PC-9 (cell line): ENCODE results near the gene HTR3D. TPM values are rescaled to one million over a fixed set of nuclear protein-coding genes. Genes with fewer than 3 reads are reported as not detected.

Experiments
- BruUV-seq: library from RNA; stranded (reverse); fragments of 400-500 nt; replicated peaks from 2 replicates; lab custom pipeline; 2021; lab: Mats Ljungman, UMichigan
- CTCF ChIA-PET: fragments of 300-600 bp; sonication (Branson Sonifier 250); formaldehyde crosslinking; loops from one replicate; lab custom pipeline; 2022; ENCODE audit warnings: antibody characterized with exemption; lab: Charles Lee
- POLR2A ChIA-PET: fragments of 300-600 bp; sonication (Branson Sonifier 250); formaldehyde crosslinking; loops from one replicate; lab custom pipeline; 2022; ENCODE audit warnings: antibody characterized with exemption; ENCODE audit not compliant: unreplicated experiment; lab: Charles Lee
- DNase-seq, 2 experiments: peaks; one replicate each; pipeline versions ENCODE4 v3.0.0 to v3.0.0-alpha.2; 2015 to 2022; ENCODE audit warnings: mixed read lengths in 1 of 2
- H2AFZ ChIP-seq: fragments of 200-600 bp; sonication (generic); 2 replicates; pipeline ENCODE4 v1.8.1; 2017; ENCODE audit warnings: antibody characterized with exemption
- H3F3A ChIP-seq: fragments of 200-600 bp; sonication (generic); 2 replicates; pipeline ENCODE4 v1.8.1; 2017; ENCODE audit warnings: antibody characterized with exemption, mild to moderate bottlenecking, low read depth; ENCODE audit not compliant: insufficient read depth
- H3K27ac ChIP-seq: fragments of 200-600 bp; sonication (generic); 2 replicates; pipeline ENCODE4 v1.6.1; 2016; ENCODE audit warnings: mixed run types
- H3K27me3 ChIP-seq: fragments of 200-600 bp; sonication (generic); 2 replicates; pipeline ENCODE4 v1.6.1; 2016; ENCODE audit warnings: low read depth, mixed run types; ENCODE audit not compliant: insufficient read depth
- H3K36me3 ChIP-seq: fragments of 200-600 bp; sonication (generic); 2 replicates; pipeline ENCODE4 v1.6.1; 2016; ENCODE audit warnings: low read depth, mixed run types
- H3K4me1 ChIP-seq: fragments of 200-600 bp; sonication (generic); replicated peaks from 2 replicates; pipeline ENCODE4 v1.6.1; 2016; ENCODE audit warnings: mixed run types; ENCODE audit not compliant: insufficient read depth
- H3K4me2 ChIP-seq: fragments of 200-600 bp; sonication (generic); 2 replicates; pipeline ENCODE4 v1.6.1; 2017; ENCODE audit warnings: mixed run types
- H3K4me3 ChIP-seq: fragments of 200-600 bp; sonication (generic); 2 replicates; pipeline ENCODE4 v1.6.1; 2016; ENCODE audit warnings: mixed run types
- H3K79me2 ChIP-seq: fragments of 200-600 bp; sonication (generic); 2 replicates; pipeline ENCODE4 v1.6.1; 2017; ENCODE audit warnings: low read depth, mixed run types
- H3K9me2 ChIP-seq: fragments of 200-600 bp; sonication (generic); 2 replicates; pipeline ENCODE4 v1.8.1; 2017; ENCODE audit warnings: mild to moderate bottlenecking; ENCODE audit not compliant: insufficient read depth
- H3K9me3 ChIP-seq: fragments of 200-600 bp; sonication (generic); 2 replicates; pipeline ENCODE4 v1.8.1; 2016; ENCODE audit warnings: low read depth; ENCODE audit not compliant: insufficient read depth
- H4K20me1 ChIP-seq: fragments of 200-600 bp; sonication (generic); 2 replicates; pipeline ENCODE4 v1.8.1; 2017; ENCODE audit not compliant: insufficient read depth
- CTCF ChIP-seq: fragments of 200-600 bp; sonication (generic); conservative IDR thresholded peaks from 2 replicates; pipeline ENCODE4 v1.6.1; 2017; ENCODE audit warnings: mixed run types, antibody characterized with exemption, mild to moderate bottlenecking, moderate library complexity
- EZH2 ChIP-seq: fragments of 200-600 bp; sonication (generic); IDR thresholded peaks from 2 replicates; pipeline ENCODE4 v1.8.0; 2017; ENCODE audit warnings: antibody characterized with exemption, low read depth
- intact Hi-C: fragments of 100-400 bp; cut with micrococcal nuclease; formaldehyde crosslinking; loops from one replicate; pipeline ENCODE4 v1.10.0; 2022; ENCODE audit not compliant: unreplicated experiment
- total RNA-seq: library from RNA; stranded (reverse); gene quantifications from 2 replicates; pipeline ENCODE4 v1.2.3, GENCODE V29; 2021

The HTR3D gene
- total RNA-seq, 1 experiment from 2014 or later: not detected

GRCh38 chr3:184082465-184082864 lies 50.9 kb downstream of the HTR3D start:
- Histone ChIP-seq H3K4me1 (peaks cover 4% of the 10 kb centered on the region; the same call in 1 of the 2 replicates), H3K27me3 (no peaks in the 10 kb centered on the region), H4K20me1 (no peaks in the 10 kb centered on the region), H3K4me3 (no peak overlapping the region), H3K9me3 (peaks cover 17% of the 10 kb centered on the region; the same call in 1 of the 2 replicates), H3K79me2 (no peaks in the 10 kb centered on the region), H3K9me2 (no peaks in the 10 kb centered on the region), H3K4me2 (no peak overlapping the region), H3F3A (peaks cover 11% of the 10 kb centered on the region; the same call in 1 of the 2 replicates), H2AFZ (no peak overlapping the region), H3K27ac (no peak overlapping the region), H3K36me3 (no peaks in the 10 kb centered on the region)
- ChIA-PET CTCF (interaction anchor here (0.6 kb wide), 1 partner anchor 138 kb away, joined by 8 read pairs; no protein-coding TSS in a partner anchor), POLR2A (no interaction called here)
- no peak for TF ChIP-seq CTCF
- DNase-seq: no peak
- intact Hi-C loops: no loop called here
- BruUV-seq: no TSS peak

GRCh38 chr3:184085389-184085852 lies 53.9 kb downstream of the HTR3D start:
- CTCF ChIA-PET: interaction anchor here (0.6 kb wide), 1 partner anchor 40 kb away, joined by 3 read pairs; no protein-coding TSS in a partner anchor
- peak in 1 of 2 experiments; percentile 61 for DNase-seq

More at GRCh38 chr3:184085389-184085852, 53.9 kb downstream of the HTR3D start:
- H4K20me1 ChIP-seq: no peaks in the 10 kb centered on the region
- H3K9me3 ChIP-seq: peaks cover 17% of the 10 kb centered on the region; the same call in 1 of the 2 replicates
- H3K36me3 ChIP-seq: no peaks in the 10 kb centered on the region
- intact Hi-C loops: no loop called here
- TF ChIP-seq CTCF: no peak
- no peak for TF ChIP-seq EZH2
- H3K27ac ChIP-seq: no peak overlapping the region
- H3F3A ChIP-seq: peaks cover 5% of the 10 kb centered on the region; the same call in 1 of the 2 replicates
- H3K4me3 ChIP-seq: no peak overlapping the region
- no peaks in the 10 kb centered on the region for H3K27me3 ChIP-seq
- no peaks in the 10 kb centered on the region for H3K79me2 ChIP-seq
- H3K4me2 ChIP-seq: no peak overlapping the region
- no peaks in the 10 kb centered on the region for H3K9me2 ChIP-seq
- BruUV-seq: no TSS peak
- POLR2A ChIA-PET: interaction anchor here (0.6 to 0.7 kb wide), 2 partner anchors 41 to 645 kb away, joined by 6 to 9 read pairs; no protein-coding TSS in a partner anchor
- 0 out of 2 replicates have a peak, but pooled peaks cover 4% of the 10 kb centered on the region for H3K4me1 ChIP-seq
- no peak overlapping the region for H2AFZ ChIP-seq

Other genes starting within 250 kb of the HTR3D start
- gene MAP6D1, start 206.2 kb upstream of the HTR3D start, total RNA-seq: 2.2 TPM in 2 replicates
- gene PARL, start 146.9 kb upstream of the HTR3D start, total RNA-seq: 109 and 180 TPM in 2 replicates
- 133 and 151 TPM in 2 replicates for gene ABCC5, start 13.9 kb upstream of the HTR3D start, total RNA-seq
- gene HTR3C, start 21.3 kb downstream of the HTR3D start, total RNA-seq: not detected in 2 replicates
- gene HTR3E, start 65.3 kb downstream of the HTR3D start, total RNA-seq: not detected in 2 replicates
- 45.7 and 54.1 TPM in 2 replicates for gene EIF2B5, start 103.6 kb downstream of the HTR3D start, total RNA-seq
- 101 and 108 TPM in 2 replicates for gene DVL3, start 123.6 kb downstream of the HTR3D start, total RNA-seq
- 586 and 606 TPM in 2 replicates for gene AP2M1, start 143.1 kb downstream of the HTR3D start, total RNA-seq
- 98.8 and 137 TPM in 2 replicates for gene ABCF3, start 154.5 kb downstream of the HTR3D start, total RNA-seq
- gene VWA5B2, start 197.8 kb downstream of the HTR3D start, total RNA-seq: 0.53 and 0.76 TPM in 2 replicates
- 81.1 and 95.1 TPM in 2 replicates for gene ALG3, start 217.2 kb downstream of the HTR3D start, total RNA-seq
- 11.7 and 12.1 TPM in 2 replicates for gene EEF1AKMT4, start 217.9 kb downstream of the HTR3D start, total RNA-seq
- 2.2 and 2.6 TPM in 2 replicates for gene CAMK2N2, start 229.8 kb downstream of the HTR3D start, total RNA-seq
- gene ECE2, start 244.3 kb downstream of the HTR3D start, total RNA-seq: not detected in 2 replicates